Activated CD4-positive, alpha-beta T cell treated with anti-CD3 and anti-CD28 coated beads, Interleukin-2, amount 10 ng/mL, durations not matched to agents 24 days and 14 days (primary cell): ENCODE data around the gene MYCL. TPM values are rescaled to one million over a fixed set of nuclear protein-coding genes. Genes with fewer than 3 reads are reported as not detected.

ENCODE experiments used
- DNase-seq: peaks from one replicate; pipeline ENCODE4 v3.0.0; 2022
- H3K27ac Mint-ChIP-seq: one replicate; pipeline ENCODE4 v1.8.0; 2022; ENCODE audit warnings: mild to moderate bottlenecking, mixed read lengths
- H3K27me3 Mint-ChIP-seq: one replicate; pipeline ENCODE4 v1.8.0; 2022; ENCODE audit warnings: mixed read lengths
- H3K36me3 Mint-ChIP-seq: one replicate; pipeline ENCODE4 v1.8.0; 2022; ENCODE audit warnings: low read depth, mild to moderate bottlenecking, mixed read lengths
- H3K4me1 Mint-ChIP-seq: one replicate; pipeline ENCODE4 v1.8.0; 2021; ENCODE audit warnings: mixed read lengths
- H3K4me3 Mint-ChIP-seq: one replicate; pipeline ENCODE4 v1.8.0; 2022; ENCODE audit warnings: mild to moderate bottlenecking, moderate library complexity, mixed read lengths
- H3K9me3 Mint-ChIP-seq: one replicate; pipeline ENCODE4 v1.8.0; 2021; ENCODE audit warnings: mixed read lengths
- intact Hi-C: fragments of 100-400 bp; cut with micrococcal nuclease; formaldehyde crosslinking; loops from one replicate; pipeline ENCODE4 v1.15.1; 2023
- total RNA-seq: library from RNA; stranded (reverse); gene quantifications from 2 replicates; pipeline ENCODE4 v1.2.3, GENCODE V29; 2022

Gene MYCL
- total RNA-seq, 1 donor from 2014 or later: 0.42 TPM

DNA sequence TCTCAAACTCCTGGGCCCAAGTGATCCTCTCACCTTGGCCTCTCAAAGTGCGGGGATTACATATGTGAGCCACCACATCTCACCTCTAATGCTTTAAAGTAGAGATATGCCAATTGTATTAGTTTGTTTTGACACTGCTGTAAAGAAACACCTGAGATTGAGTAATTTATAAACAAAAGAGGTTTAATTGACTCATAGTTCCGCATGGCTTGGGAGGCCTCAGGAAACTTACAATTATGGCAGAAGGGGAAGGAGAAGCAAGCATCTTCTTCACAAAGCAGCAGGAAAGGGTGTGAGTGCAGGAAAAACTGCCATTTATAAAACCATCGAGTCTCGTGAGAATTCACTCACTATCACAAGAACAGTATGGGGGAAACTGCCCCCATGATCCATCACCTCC, 3.5 kb upstream of the MYCL start:
- intact Hi-C loops: no loop called here
- peaks cover 41% of the 10 kb centered on the region for H3K27me3 Mint-ChIP-seq
- H3K9me3 Mint-ChIP-seq: peaks cover 8% of the 10 kb centered on the region

DNA sequence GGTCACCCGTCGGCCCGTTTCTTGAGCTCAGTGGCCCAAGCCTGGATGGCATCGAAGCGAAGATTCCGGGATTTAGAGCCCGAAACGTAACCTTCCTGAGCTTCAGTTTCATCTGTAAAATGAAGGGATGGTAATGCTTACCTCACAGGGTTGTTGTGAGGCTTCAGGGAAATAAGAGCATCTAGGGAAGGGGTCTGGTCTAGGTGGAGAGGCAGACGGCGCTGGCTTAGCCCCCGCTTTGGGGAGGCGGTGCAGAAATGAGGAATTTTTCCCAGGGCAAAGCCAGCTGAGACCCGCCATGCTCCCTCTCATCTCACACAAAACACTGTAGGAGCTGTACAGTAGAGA, 717 bp upstream of the MYCL start:
- Mint-ChIP-seq H3K4me1 (peaks cover 6% of the 10 kb centered on the region), H3K27me3 (peaks cover 64% of the 10 kb centered on the region), H3K9me3 (no peaks in the 10 kb centered on the region), H3K36me3 (no peaks in the 10 kb centered on the region), H3K4me3 (peak overlapping the region; percentile 79), H3K27ac (no peak overlapping the region)
- intact Hi-C loops: loop anchor here (1.0 kb wide), 1 partner anchor 85 kb away; no protein-coding TSS in a partner anchor
- no peak for DNase-seq

More for the DNA sequence above, 3.5 kb upstream of the MYCL start:
- Mint-ChIP-seq H3K27ac (no peak overlapping the region), H3K36me3 (peaks cover 4% of the 10 kb centered on the region), H3K4me3 (no peak overlapping the region), H3K4me1 (peaks cover 6% of the 10 kb centered on the region)
- DNase-seq: no peak

DNA sequence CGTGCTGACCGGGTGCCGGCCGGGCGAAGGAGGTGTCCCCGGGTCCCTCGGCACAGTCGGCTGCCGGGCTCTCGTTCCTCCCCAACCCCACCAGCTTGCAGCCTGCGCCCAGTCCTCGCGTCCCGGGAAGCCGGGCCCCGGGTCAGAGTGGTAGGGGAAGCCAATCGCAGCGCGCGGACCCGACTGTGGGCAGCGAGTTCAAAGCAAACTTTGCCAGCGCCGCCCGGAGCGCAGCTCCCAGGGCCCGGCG, 328 bp downstream of the MYCL start:
- intact Hi-C loops: no loop called here
- peaks cover 6% of the 10 kb centered on the region for H3K4me1 Mint-ChIP-seq
- no peak for DNase-seq
- no peaks in the 10 kb centered on the region for H3K9me3 Mint-ChIP-seq
- no peaks in the 10 kb centered on the region for H3K36me3 Mint-ChIP-seq
- H3K27ac Mint-ChIP-seq: no peak overlapping the region
- H3K27me3 Mint-ChIP-seq: peaks cover 69% of the 10 kb centered on the region
- H3K4me3 Mint-ChIP-seq: peak overlapping the region; percentile 63

DNA sequence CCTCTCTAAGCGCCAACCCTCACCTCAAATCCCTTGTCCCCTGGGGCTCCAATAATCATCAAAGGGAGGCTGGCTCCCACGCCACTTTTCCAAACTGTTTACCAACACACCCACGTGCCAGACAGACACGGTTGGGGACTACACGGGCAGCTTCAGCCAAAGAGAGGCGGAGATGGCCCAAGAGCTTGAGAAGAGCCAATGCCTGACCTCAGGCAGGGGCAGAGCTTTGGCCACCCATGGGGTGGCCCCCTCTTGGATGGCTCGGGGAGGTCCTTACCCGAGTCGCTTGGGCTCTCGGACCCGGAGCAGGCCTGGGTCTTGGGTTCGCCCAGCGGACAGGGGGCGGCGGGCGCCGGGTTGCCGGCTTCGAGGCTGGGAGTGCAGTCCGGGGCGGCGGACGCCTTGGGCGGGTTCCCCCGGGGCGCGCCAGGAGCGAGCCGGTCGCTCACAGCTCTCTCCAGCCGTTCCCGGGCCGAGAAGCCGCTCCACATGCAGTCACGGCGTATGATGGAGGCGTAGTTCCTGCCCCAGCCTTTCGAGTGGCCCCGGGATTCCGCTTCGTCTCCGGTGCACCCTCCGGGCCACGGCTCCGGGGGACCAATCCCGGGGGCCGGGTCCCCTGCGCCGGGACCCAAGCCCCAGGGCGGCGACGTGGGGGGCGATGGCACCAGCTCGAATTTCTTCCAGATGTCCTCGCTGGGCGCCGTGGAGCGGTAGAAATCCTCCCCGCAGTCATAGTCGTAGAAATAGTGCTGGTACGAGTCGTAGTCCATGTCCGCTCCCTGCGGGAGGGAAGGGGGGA, 854 bp downstream of the MYCL start:
- DNase-seq: peak; percentile 70
- peak overlapping the region; percentile 77 for H3K4me3 Mint-ChIP-seq
- no peaks in the 10 kb centered on the region for H3K36me3 Mint-ChIP-seq
- intact Hi-C loops: no loop called here
- H3K9me3 Mint-ChIP-seq: no peaks in the 10 kb centered on the region
- peaks cover 66% of the 10 kb centered on the region for H3K27me3 Mint-ChIP-seq
- no peak overlapping the region for H3K27ac Mint-ChIP-seq
- H3K4me1 Mint-ChIP-seq: peaks cover 6% of the 10 kb centered on the region

DNA sequence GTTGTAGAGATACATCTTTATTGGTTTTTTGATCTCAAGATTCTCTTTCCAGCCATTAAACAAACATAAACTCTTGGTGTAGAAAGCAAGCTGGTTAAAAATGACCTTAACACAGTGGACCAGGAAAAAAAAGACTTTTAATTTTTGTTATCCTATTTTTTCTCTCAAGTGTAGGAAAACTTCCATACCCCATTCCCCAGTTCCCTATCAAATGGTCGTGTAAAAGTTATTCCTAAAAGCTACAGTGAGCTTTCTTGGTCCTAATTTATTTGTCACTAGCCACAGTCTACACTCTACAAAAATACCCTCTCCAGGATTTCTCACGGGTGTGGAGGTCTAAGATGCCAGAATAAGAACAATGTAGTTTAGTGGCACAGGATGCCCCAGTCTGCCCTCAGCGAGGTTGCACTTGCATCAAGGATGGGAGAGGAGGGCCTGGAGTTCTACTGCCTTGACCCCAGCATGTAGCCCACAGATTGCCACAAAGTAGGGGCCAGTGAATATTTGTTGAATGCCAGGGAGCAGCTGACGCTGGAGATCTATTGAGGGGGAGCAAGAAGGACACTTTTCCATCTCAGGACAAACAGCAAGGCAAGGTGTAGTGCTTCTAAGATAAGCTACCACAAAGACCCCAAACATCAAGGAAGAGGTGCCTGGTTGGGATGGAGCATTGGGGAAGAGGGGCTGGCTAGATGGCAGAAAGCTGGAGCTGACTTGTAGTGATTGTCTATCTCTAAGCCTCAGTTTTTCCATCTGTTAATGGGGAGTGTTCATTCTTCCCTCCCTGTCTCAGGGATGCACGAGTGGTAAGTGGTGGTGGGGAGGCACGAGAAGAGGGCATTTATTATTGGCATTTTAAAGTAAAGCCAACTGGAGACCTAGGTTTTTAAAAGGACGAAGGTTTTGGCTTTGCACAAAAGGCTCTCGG, 1.8 kb downstream of the MYCL start:
- Mint-ChIP-seq H3K4me1 (peaks cover 6% of the 10 kb centered on the region), H3K9me3 (no peaks in the 10 kb centered on the region), H3K27ac (no peak overlapping the region), H3K36me3 (no peaks in the 10 kb centered on the region), H3K27me3 (peaks cover 65% of the 10 kb centered on the region), H3K4me3 (peak overlapping the region; percentile 34)
- no peak for DNase-seq
- intact Hi-C loops: no loop called here

DNA sequence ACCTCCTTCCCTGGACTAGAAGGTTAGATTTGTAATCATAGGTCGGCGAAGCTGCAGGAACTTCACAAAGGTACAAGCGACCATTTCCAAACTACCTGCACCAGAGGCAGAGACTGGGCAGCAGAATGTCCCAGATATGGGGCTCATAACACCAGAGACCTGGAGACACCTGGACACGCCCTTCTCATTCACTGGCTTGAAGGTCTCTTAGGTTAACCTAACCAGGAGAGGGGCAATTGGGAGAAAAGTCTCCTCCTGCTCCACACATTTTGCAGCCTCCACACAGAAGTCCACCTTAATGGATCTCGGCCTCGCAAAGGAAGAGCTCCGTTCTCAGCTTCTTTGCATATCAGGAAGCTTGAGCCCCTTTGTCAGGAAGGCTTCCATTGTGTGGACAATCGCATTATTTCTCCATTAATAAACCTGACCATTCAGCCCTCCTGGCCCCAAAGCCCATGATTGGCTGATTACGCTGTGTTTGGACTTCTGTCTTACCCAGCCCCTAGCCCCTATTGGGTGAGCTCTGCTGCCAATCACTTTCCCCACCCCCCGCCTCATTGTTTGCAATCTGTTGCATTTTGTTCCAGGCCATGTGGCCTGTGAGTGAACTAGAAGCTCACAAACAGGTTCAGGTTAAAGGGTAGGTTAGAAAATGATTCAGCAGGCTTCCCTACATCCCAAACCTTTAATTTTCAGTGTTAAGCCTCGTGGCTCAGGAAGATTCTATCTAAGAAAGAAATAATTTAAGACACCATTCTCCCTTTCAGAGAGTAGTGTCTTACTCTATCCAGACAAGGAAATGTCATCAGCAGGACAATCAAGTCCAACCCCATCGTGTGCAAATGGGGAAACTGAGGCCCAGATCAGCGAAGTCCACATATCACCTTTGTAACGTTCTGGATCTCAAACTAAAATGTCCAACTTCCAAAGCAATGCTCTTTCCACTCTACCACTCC, 2.8 kb downstream of the MYCL start:
- no peaks in the 10 kb centered on the region for H3K9me3 Mint-ChIP-seq
- peaks cover 6% of the 10 kb centered on the region for H3K4me1 Mint-ChIP-seq
- intact Hi-C loops: no loop called here
- peaks cover 68% of the 10 kb centered on the region for H3K27me3 Mint-ChIP-seq
- no peak overlapping the region for H3K27ac Mint-ChIP-seq
- no peak overlapping the region for H3K4me3 Mint-ChIP-seq
- H3K36me3 Mint-ChIP-seq: no peaks in the 10 kb centered on the region
- no peak for DNase-seq

DNA sequence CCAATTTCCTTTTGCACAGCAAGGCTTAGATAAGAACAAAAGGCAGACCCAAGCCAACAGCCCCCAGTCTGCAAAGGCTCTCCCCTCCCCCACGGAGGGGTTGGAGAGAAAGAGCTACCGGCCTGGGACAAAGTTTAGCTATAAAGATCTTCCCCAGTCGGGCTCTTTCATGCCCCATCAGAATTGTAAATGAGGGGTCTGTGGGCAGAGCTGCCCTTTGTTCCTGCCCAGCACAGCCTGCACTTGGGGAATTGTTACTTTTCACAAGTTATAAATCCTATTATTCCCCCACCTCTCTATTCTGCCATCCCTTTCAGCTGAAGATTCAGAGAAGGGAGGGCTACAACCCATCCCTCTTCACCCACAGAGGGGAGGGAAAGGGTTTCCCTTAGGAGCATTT, 3.5 kb downstream of the MYCL start:
- intact Hi-C loops: no loop called here
- no peak for DNase-seq
- Mint-ChIP-seq H3K27ac (no peak overlapping the region), H3K9me3 (no peaks in the 10 kb centered on the region), H3K36me3 (no peaks in the 10 kb centered on the region), H3K4me3 (no peak overlapping the region), H3K4me1 (peaks cover 6% of the 10 kb centered on the region), H3K27me3 (peaks cover 69% of the 10 kb centered on the region)

DNA sequence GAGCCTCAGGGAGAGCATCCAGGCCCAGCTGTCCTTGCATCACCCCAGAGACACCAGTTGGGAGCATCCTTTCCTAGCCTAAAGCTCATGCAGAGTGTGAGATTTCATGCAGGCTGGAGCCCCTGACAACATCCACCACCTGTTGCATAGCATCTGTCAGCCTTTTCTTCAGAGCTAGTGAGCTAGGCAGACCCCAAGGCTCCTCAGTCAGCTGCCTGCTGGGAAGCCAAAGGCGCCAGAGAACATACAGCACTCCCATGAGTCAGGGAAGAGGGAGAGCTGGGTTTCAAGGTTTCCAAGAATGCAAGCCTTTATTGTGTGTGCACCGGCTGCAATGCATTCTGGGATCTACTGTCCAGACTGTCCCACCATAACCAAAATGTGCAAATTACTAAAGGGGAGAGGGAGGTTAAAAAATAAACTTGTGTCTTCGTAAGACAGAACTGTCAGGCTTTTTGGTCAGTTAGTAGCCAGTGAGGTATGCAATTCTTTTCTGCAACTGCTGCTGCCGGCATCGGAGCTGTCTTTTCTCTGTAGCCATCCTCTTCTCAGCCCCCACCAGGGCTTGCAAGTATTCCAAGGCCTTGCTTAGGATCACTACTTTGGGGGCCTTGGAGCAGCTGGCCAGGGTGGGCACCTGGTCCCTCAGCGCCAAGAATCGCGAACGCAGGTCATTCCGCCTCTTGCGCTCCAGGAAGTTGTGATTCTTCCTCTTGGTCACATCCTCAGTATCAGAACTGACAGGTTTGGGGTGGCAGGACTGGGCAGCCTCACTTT, 4.6 kb downstream of the MYCL start:
- H3K4me1 Mint-ChIP-seq: peaks cover 6% of the 10 kb centered on the region
- DNase-seq: no peak
- H3K9me3 Mint-ChIP-seq: no peaks in the 10 kb centered on the region
- intact Hi-C loops: no loop called here
- no peaks in the 10 kb centered on the region for H3K36me3 Mint-ChIP-seq
- no peak overlapping the region for H3K27ac Mint-ChIP-seq
- peaks cover 67% of the 10 kb centered on the region for H3K27me3 Mint-ChIP-seq
- no peak overlapping the region for H3K4me3 Mint-ChIP-seq

DNA sequence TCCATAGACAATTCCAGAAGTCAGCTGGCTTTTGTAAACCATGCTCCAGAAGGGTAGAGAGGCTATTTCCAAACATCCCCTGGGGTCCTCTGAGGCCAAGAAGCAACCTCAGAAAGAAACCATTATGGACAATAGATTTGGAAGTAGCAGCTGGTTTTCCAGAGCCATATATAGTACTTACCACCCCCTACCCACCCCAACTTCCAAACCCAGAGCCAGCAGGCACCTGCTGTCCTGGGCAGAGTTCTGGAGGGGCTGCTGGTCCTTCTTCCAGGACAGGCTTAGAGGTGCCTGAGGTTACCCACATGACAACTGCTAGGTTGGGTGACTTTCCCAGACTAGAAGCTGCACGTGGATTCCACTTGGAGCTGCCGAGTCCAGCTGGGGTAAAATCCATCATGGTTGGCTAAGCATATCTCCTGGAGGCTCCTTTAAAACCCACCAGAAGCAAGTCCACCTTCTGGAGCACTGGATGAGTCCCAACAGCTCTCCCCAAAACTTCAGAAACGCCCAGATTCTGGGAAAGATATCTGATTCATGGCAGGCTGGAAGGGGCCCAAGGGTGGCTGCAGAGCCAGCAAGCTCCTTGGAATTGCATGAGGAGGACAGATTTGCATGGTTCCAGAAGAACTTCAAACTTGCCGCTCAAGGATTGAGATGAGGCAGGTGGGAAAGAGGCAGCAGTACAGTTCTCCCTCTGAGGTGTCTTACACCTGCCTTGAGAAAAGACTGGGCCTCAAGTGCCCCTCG, 5.8 kb downstream of the MYCL start:
- intact Hi-C loops: no loop called here
- Mint-ChIP-seq H3K27ac (no peak overlapping the region), H3K4me1 (peaks cover 7% of the 10 kb centered on the region), H3K27me3 (peaks cover 78% of the 10 kb centered on the region), H3K4me3 (no peak overlapping the region), H3K36me3 (no peaks in the 10 kb centered on the region), H3K9me3 (no peaks in the 10 kb centered on the region)
- no peak for DNase-seq

DNA sequence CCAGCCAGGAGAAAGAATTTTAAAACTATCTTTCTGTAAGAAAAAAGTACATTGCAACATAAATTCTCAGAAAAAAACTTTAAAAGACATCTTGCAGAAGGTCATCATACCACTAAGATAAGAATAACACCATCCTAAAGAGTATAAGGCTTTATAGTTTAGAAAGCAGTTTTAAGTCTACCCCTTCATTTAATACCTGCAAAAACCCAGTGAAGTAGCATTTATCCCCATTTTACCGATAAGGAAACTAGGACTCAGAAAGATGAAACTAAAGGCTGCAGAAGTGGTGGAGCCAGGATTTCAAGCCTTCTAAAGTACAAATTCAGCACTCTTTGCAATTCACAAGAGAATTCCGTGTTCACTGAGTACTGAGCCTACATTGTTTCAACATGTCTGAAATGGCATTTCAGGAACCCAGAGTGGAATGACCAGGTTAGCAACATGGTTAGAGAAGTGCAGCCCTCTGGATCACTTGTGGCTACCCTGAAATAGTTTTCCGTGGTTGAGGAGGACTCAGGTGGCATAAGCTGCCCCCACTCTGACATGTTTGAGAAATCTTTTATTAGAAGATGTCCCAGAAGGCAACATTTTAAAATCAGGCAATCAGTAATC, 6.7 kb downstream of the MYCL start:
- H3K27ac Mint-ChIP-seq: no peak overlapping the region
- H3K4me1 Mint-ChIP-seq: peaks cover 5% of the 10 kb centered on the region
- intact Hi-C loops: no loop called here
- H3K4me3 Mint-ChIP-seq: no peak overlapping the region
- H3K27me3 Mint-ChIP-seq: peaks cover 78% of the 10 kb centered on the region
- H3K9me3 Mint-ChIP-seq: no peaks in the 10 kb centered on the region
- no peaks in the 10 kb centered on the region for H3K36me3 Mint-ChIP-seq
- no peak for DNase-seq

DNA sequence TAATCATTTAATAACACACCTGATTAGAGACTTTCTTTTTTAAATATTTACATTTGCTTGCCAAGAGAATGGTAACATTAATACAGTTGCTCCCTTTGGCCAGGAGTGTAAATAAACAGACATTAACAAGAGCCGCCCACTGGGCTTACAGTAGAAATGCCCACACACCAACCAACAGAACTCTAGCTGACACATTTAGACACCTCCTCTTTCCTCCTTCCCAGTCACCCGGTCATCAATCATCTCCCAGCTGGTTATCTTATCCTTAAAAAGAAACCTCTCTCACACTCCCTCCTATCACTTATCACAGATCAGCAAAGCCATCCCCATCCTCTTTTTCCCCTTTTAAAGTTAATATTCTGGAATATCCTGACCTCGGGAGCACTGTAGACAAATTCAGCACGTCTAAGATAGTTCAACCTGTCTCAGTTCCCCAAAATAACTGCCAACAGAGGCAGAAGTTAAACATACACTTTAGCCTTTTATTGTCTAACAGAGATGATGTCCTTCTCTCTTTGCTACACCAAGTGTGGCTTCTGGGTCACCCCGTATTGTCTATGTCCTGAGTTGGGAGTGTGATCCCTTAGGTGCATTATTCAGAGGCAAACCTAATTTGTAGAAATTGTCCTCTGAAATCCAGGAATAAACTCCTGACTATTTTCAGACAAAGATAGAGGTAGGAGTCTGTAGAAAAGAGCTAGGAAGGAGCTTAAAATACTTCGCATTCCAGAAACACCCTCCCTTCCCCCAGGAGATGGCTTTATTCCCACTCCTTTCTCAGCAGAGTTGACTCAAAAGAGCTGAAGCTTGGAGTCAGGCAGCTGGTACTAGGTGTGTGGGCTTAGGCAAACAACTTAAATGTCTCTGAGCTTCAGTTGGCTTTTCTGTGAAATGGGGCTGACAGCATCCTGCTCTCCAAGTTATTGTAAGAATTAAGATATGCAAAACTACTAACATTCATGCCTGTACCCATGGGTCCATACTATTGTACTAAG, 8.8 kb downstream of the MYCL start:
- Mint-ChIP-seq H3K4me3 (no peak overlapping the region), H3K27me3 (peaks cover 58% of the 10 kb centered on the region), H3K36me3 (no peaks in the 10 kb centered on the region), H3K4me1 (peaks cover 5% of the 10 kb centered on the region), H3K9me3 (no peaks in the 10 kb centered on the region), H3K27ac (no peak overlapping the region)
- DNase-seq: no peak
- intact Hi-C loops: no loop called here
